Upper lobe of right lung (tissue), 1 donor: ENCODE results near the gene CGB8. TPM values are rescaled to one million over a fixed set of nuclear protein-coding genes. Genes with fewer than 3 reads are reported as not detected.
"Not testable (repeated sequence)": the region's sequence is repeated elsewhere in the genome, so short reads cannot be mapped to it uniquely, and the experiment has no call there.

Experiments
- ATAC-seq: fragments of 200-7000 bp; cut with Tn5 transposase; one replicate; pipeline ENCODE4 v1.9.1; 2020; ENCODE audit warnings: mild to moderate bottlenecking, moderate library complexity
- DNase-seq: peaks from one replicate; pipeline ENCODE4 v3.0.0-alpha.2; 2020
- H3K27ac ChIP-seq: fragments of 200-600 bp; one replicate; pipeline ENCODE4 v1.8.0; 2022
- H3K27me3 ChIP-seq: fragments of 200-600 bp; one replicate; pipeline ENCODE4 v1.8.0; 2022; ENCODE audit warnings: mild to moderate bottlenecking
- H3K36me3 ChIP-seq: fragments of 200-600 bp; one replicate; pipeline ENCODE4 v1.8.0; 2022
- H3K4me1 ChIP-seq: fragments of 200-600 bp; one replicate; pipeline ENCODE4 v1.8.0; 2022
- H3K4me3 ChIP-seq: fragments of 200-600 bp; one replicate; pipeline ENCODE4 v1.8.0; 2022; ENCODE audit warnings: mild to moderate bottlenecking
- H3K9me3 ChIP-seq: fragments of 200-600 bp; one replicate; pipeline ENCODE4 v1.8.0; 2022
- intact Hi-C: fragments of 100-400 bp; cut with DNase I; formaldehyde crosslinking; loops from one replicate; pipeline ENCODE4 v1.11.0; 2022
- total RNA-seq: library from RNA; stranded (reverse); fragmentation: NEBNext Ultra II Directional; extraction: Animal tissue kit (Norgen Biotek cat#: 25700); gene quantifications from one replicate; pipeline ENCODE4 v1.2.1, GENCODE V29; 2021
- TF ChIP-seq, protein P1 (sequence below): fragments of 200-600 bp; IDR thresholded peaks from one replicate; pipeline ENCODE4 v1.8.0; 2022; ENCODE audit warnings: antibody characterized with exemption
- donor health status: DM: no; HTN: yes; CAD: no; lungs with severe emphysema.

The CGB8 gene
- total RNA-seq, 1 donor from 2014 or later, result not detected

- Histone ChIP-seq H3K4me1 (peaks cover 26% of the 10 kb centered on the region), H3K27ac (no peak overlapping the region), H3K9me3 (no peaks in the 10 kb centered on the region), H3K27me3 (no peaks in the 10 kb centered on the region), H3K4me3 (no peak overlapping the region), H3K36me3 (no peaks in the 10 kb centered on the region)
- DNase-seq, result no peak
- TF ChIP-seq, protein P1, sequence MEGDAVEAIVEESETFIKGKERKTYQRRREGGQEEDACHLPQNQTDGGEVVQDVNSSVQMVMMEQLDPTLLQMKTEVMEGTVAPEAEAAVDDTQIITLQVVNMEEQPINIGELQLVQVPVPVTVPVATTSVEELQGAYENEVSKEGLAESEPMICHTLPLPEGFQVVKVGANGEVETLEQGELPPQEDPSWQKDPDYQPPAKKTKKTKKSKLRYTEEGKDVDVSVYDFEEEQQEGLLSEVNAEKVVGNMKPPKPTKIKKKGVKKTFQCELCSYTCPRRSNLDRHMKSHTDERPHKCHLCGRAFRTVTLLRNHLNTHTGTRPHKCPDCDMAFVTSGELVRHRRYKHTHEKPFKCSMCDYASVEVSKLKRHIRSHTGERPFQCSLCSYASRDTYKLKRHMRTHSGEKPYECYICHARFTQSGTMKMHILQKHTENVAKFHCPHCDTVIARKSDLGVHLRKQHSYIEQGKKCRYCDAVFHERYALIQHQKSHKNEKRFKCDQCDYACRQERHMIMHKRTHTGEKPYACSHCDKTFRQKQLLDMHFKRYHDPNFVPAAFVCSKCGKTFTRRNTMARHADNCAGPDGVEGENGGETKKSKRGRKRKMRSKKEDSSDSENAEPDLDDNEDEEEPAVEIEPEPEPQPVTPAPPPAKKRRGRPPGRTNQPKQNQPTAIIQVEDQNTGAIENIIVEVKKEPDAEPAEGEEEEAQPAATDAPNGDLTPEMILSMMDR, result no peak
- intact Hi-C loops, result no loop called here
- peak; percentile 42 for ATAC-seq
Observed at GRCh38 chr19:49020931-49021895, 27.7 kb downstream of the CGB8 start.

GRCh38 chr19:49020342-49020741 lies 28.6 kb downstream of the CGB8 start:
- ATAC-seq (no peak), DNase-seq (no peak)
- H3K27ac ChIP-seq, result no peak overlapping the region
- TF ChIP-seq, protein P1, result no peak
- peaks cover 26% of the 10 kb centered on the region for H3K4me1 ChIP-seq
- intact Hi-C loops, result no loop called here
- peaks cover 4% of the 10 kb centered on the region for H3K36me3 ChIP-seq
- no peaks in the 10 kb centered on the region for H3K27me3 ChIP-seq
- H3K9me3 ChIP-seq, result no peaks in the 10 kb centered on the region
- no peak overlapping the region for H3K4me3 ChIP-seq

GRCh38 chr19:49019242-49019932 lies 29.5 kb downstream of the CGB8 start:
- Histone ChIP-seq H3K27ac (no peak overlapping the region), H3K36me3 (peaks cover 9% of the 10 kb centered on the region), H3K27me3 (no peaks in the 10 kb centered on the region), H3K9me3 (no peaks in the 10 kb centered on the region), H3K4me3 (peak overlapping the region; percentile 54), H3K4me1 (peaks cover 26% of the 10 kb centered on the region)
- DNase-seq, result peak; percentile 94
- intact Hi-C loops, result no loop called here
- ATAC-seq, result peak; percentile 84
- TF ChIP-seq, protein P1, result no peak

DNA sequence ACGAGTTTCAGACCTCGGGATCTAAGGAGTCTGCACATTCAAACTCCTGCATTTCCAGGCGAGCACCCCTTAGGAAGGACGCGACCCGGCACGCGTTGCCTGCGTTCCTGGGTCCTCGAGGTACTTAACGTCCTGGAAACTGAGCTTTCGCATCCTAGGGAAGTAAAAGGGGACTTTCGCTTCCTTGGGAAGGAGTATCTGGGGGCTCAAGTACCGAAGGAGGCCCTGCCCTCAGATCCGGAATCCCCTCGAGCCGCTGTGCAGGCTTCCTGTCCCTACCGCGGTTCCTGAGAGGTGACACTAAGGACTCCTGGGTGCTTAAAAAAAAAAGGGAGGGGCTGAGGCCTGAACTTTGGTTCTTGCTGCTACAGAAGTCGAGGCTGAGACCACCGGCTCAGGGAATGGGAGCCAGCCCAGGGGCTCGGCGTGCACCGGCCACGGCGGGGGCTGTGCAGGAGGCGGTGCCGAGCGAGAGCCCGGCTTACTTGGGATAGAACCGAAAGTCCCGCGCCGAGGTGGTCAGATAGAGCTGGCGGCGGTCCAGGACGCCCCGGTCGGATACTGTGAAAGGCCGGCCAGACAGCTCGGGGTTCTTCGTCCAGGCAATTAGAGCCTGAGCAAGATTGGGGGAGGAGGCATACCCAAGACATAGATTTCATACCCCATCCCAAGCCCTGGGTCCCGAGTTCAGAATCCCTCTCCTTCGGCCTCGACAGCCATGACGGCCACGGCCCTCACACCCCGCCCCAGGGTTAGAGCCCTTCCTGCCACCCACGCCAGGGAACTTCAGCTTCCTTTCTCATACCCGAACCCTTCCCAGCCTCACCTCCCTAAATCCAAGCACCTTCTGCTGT lies 30.3 kb downstream of the CGB8 start:
- Histone ChIP-seq H3K4me1 (peaks cover 26% of the 10 kb centered on the region), H3K4me3 (peak overlapping the region; percentile 54)
- H3K27ac ChIP-seq, intact Hi-C loops, H3K36me3 ChIP-seq, DNase-seq, H3K9me3 ChIP-seq, H3K27me3 ChIP-seq: not testable (repeated sequence)
- ATAC-seq, result peak; percentile 4

DNA sequence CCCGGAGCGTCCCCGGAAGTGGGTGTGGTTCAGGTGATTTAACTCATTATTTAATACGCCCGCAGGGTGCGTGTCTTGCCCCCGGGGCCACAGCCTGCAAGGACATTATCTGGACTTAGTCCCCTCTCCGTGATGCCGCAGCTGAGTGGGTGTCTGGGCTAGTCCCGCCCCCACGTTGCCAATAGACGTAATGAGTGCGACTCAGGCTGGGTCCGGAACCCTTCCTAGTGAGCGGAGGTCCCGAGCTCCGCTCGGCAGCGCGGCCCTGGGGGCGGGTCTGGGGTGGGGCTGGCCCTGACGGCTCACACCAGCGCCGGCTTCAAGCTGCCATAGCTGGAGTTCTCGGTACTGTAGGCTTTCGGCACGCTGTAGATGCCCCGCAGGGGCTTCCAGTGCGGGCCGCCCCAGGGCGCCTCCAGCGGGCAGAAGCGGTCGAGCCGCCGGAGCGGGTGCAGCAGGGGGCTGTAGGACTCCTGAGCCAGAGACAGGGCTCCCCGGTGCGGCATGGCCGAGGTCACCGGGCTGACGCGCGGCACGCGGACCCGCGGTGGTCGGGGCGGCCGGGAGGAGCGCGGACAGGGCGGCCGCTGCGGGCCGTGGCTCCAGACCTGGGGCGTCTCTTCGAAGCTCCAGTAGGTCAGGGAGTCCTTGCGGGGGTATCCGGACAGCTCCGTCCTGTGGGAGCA lies 31.1 kb downstream of the CGB8 start:
- DNase-seq, result peak; percentile 80
- intact Hi-C loops, result no loop called here
- Histone ChIP-seq H3K36me3 (peaks cover 9% of the 10 kb centered on the region), H3K4me3 (peak overlapping the region; percentile 54), H3K9me3 (no peaks in the 10 kb centered on the region), H3K4me1 (peaks cover 26% of the 10 kb centered on the region), H3K27me3 (no peaks in the 10 kb centered on the region), H3K27ac (no peak overlapping the region)
- peak; percentile 64 for ATAC-seq
- TF ChIP-seq, protein P1, result peak; percentile 63
